Effector CD4-positive, alpha-beta T cell (primary cell): ENCODE results near the gene NRAS.
"Not testable (repeated sequence)": the region's sequence is repeated elsewhere in the genome, so short reads cannot be mapped to it uniquely, and the experiment has no call there.

Experiments used
- DNase-seq: peaks from one replicate; pipeline ENCODE4 v3.0.0-alpha.2; 2020
- total RNA-seq: gene quantifications from one replicate; lab custom pipeline; 2026; lab: John Stamatoyannopoulos, UW

Gene NRAS
- 93.2 reads per million, percentile 81 among the genes with 10 or more reads in this experiment for total RNA-seq

DNA sequence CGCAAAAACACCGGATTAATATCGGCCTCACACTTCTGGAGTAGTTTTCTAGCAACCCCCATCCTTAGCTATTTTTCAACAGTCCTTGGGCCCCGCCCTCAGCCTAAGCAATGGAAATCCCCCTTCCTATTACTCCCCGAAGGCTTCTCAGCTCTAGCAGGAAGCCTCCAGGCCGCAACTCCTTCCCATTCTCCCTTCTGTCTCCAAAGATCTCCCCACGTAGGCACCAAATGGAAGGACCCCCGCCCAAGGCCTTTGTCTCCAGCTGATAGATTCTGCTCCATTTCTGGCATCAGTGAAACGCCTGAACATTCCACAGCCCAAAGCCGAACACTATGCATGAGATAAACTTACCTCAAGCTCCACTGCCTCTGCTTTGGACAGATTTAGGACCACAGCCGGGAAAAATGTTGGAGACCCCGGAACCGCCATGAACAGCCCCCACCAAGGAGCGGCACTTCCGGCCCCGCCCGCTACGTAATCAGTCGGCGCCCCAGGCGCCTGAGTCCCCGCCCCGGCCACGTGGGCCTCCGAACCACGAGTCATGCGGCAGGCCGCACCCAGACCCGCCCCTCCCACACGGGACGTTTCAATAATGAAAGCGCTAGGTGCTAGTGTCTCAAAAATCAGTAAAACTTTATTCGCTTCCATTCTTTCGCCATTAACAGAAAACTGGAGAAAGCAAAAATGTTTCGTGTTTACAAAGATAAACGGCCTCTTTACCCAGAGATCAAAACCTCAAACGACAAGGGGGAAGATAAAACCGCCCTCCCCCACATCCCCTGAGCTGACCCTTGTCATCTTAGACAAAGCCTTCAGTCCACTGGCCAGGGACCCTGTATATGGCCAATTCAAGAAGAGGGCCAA is at the start of gene NRAS:
TSS of gene NRAS (minus strand) at position 468 of the 867 bp plus-strand sequence. CDS start 611 bp downstream, outside the sequence.
- DNase-seq, result peak; percentile 95

DNA sequence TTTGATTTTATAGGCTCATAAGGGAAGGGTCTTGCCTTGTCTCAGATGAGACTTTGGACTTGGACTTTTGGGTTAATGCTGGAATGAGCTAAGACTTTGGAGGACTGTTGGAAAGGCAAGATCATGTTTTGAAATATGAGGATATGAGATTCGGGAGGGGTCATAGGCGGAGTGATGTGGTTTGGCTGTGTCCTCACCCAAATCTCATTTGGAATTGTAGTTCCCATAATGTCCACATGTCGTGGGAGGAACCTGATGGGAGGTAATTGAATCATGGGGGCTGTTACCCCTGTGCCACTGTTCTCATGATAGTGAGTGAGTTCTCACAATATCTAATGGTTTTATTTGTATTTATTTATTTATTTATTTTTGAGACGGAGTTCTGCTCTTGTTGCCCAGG is 48.1 kb upstream of the NRAS start:
- no peak for DNase-seq

DNA sequence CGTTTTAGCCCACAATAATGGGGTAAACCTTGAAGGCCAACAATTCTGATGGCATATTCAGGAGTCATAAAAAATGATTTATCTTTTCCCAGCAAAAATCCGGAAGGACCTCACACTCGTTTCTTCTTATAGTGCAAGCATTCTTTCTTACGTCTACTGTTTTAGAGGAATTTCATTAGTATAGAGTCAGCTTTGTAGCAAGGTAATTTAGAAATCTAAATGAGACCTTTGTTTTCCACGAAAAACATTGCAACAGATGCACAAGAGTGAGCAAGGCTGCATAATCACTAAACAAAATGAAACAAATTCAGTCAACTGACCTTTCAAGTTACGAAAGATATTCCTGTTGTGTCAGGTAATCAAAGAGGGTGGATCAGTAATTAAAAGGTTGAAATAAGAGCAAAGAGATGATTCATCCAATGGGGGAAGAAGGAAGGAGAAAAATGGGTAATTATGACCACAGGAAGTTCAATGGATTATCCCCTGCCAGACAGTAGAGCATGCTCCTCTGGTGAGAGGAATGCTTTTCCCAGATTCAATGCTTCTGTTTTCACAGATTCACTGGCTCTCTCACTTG is 41.8 kb upstream of the NRAS start:
- DNase-seq, result no peak

DNA sequence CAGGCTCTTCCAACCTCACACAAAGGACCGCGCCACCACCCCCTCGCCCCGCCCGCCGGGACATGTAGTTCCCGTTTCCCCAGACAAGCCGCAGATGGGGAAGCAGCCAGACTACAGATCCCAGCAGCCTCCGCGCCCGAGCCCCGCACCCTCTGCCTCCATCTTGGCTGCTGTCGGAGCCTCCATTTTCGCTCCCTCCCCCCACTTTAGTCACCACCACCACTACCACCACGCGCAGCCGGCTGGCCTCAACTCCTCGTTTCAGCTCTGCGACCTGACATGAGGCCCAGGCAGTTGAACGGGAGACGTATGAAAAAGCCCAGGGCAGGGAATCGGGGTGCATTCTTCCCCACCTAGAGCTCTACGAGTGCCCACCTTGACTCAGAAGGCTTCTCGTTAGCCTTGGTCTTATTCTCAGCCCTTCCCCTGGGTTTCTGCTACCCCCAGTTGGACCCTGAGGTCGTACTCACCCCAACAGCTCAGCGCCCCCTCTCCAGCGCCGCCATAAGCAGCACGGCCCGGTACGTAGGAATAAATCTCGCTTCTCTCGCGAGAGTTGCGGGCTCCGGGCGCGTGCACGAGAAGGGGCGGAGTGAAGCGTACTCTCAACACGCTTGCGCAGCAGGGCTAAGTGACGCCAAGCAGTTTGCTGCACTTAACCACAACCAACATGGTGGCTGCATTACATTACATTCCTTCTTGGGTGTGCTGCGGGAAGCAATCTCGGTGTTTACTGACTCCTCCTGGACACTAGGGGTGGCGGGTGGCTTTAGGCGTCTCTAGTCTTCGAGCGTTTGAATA is 41.1 kb upstream of the NRAS start, which contains the start of gene CSDE1:
TSS of gene CSDE1 (minus strand) at position 530 of the 801 bp plus-strand sequence. CDS start 18,094 bp downstream, outside the sequence.
- DNase-seq, result peak; percentile 97

DNA sequence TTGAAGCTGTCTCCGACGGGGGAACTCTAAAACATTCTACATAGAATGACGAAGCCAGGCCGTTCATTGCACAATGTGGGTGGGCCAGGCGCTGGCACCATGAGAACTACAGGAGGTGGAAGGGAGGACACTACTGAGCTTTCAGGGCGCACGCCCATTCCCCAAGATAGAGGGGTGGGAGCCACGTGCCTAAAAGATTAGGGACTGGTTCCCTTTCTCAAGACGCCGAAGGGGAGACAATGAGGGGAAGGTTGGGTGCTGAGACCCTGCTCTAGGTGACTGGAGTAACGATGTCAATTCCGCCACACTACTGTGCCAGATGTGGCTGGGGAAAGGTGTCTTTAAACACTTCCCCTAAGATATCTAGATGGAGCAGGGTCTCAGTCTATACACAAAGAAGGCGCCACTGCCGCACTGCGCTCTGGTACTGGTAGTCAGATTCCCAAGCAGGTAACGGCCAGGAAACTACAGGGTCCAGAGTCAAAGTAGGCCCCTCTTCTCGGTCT is 40.4 kb upstream of the NRAS start:
- no peak for DNase-seq

DNA sequence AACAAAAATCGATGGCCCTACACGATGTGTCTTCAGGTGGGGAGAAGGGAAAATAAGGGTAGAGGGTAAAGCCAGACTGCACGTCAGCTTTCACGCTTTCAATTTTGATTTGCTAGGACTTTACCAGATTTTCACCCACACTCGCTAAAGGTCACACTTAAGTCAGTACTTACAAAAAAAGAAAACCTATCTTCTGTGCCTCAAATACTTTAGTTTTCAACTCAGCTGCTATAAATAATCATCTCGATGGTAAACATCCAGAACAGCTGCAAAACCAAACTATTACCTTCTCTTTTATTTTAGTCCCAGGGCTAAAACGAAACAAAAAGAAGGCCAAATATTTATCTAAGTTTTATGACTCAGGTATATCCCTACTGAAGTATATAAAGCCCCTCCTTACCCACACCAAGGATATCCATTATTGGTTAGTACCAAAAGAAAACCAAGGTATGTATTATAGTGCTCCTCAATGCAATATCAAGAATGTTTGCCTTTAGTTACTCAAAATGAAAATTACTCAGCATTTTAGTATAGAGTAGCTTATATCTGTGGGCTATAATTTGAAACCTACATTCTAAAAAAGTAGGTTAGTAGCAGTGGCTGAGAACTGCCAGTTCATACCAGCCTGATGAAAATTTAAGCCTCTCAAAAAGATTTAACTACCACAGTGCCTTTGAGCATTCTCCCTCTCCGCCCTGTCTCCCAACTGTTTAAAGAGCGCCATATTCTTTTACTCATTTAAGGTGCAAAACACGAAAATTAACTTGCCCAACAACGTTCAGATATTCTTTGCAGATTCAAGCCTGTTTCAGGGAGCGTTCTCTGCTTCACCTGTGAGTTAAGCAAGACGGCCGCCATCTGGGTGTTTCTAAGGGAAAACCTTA is 39.7 kb upstream of the NRAS start:
- DNase-seq, result no peak

DNA sequence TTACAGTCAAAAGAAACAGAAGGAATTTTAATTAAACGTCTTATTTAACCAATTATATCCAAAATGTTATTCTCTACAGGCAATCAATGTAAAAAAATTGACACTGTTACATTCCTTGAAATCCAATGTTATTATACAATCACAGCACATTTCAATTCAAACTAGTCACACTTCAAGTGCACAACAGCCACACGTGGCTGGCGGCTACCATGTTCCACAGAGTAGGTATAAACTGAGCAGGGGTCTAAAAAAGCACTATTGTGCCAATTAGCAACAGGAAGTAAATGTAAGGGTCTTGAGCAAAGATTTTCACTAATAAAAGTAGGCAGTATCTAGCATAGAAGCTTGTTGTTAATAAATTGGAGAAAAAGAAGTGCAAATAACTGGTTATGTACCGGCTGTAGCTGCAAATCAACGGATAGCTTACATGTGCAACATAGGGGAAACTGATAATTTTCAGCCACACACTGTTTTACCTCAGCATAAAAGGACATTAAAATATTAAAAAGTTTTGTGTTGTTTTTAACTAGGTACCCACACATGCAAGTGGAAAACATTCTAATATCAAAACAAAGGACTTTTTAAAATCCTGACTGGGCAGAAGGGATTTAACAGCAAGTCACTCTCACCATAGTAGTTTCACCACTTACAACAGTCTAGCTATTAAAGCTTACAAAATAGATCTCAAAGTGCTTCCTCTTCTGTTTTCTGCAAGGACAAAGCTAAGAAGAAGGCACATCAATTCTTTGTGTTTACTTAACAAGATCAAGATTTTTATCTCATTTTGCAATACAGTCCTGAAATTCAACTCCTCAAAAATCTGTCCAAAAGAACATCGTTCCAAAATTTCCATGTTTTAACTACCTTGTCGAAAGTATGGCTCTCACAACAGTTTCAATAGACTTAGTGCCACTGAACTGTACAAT is 38.7 kb upstream of the NRAS start:
- no peak for DNase-seq

DNA sequence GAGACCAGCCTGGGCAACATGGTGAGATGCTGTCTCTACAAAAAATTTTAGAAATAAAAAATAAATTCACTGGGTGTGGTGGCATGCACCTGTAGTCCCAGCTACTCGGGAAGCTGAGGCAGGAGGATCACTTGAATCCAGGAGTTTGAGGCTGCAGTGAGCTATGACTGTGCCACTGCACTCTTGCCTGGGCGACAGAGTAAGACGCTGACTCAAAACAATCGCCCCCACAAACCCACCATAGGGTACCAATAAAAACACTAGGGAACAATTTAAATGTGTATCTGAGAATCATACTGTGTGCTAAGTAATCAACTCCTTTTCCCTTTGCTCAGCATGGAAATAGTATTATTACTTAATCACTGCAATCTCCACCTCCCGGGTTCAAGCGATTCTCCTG is 37.1 kb upstream of the NRAS start:
- not testable (repeated sequence) for DNase-seq

DNA sequence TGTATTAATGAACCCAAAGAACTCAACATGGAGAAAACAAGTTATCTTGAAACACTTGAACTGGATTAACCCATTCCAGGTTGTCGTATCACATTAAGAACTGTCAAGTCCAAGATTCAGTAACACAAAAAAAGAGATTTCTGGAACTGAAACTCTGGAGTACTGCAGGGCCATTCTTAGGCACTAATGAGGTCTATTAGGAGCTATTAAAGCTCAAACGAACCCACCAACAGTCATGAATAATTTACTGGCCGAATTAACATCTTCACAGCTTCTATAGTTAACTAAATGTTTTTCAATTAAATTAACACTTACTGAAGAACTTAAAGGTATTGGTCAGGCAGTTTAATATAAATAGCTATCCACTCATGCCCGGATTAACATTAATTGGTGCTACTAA is 36.6 kb upstream of the NRAS start:
- DNase-seq, result no peak

DNA sequence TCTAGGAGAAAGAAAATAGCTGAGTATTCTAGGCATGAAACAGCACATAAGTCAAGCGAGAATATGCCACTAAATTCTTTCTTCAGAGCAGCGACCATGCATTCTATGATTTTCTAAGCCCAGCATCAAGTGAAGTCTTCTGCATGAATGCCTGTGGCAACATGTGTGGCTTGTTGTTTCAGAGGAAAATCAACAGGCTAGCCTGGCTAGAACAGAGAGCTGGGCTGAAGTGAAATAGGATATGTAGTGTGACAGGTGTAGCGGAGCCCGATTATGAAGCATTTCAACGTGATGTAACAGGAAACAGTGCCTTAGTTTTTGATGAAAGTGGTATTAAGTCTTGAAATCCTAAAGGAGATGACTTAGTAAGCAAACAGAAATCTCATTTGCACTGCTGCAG is 34.2 kb upstream of the NRAS start:
- no peak for DNase-seq

DNA sequence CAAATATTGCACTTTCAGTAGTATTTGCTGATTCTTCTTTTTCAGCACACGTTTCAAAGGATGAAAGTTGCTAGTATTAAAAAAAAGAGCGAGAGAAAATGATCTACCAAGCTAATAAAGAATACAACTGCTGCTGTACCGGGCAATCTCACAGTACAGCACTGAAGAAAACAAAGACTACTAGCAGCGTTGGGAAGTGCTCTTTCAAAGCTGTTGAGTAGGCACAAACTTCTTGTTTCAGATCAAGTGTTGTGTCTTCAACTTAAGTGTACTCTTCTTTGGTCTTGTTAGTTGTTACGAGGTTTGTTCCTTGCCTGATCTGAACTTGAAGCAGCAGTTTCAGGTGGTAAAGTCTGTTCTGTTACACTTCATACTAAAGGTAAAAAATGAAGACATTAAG is 33.3 kb upstream of the NRAS start:
- DNase-seq, result no peak

DNA sequence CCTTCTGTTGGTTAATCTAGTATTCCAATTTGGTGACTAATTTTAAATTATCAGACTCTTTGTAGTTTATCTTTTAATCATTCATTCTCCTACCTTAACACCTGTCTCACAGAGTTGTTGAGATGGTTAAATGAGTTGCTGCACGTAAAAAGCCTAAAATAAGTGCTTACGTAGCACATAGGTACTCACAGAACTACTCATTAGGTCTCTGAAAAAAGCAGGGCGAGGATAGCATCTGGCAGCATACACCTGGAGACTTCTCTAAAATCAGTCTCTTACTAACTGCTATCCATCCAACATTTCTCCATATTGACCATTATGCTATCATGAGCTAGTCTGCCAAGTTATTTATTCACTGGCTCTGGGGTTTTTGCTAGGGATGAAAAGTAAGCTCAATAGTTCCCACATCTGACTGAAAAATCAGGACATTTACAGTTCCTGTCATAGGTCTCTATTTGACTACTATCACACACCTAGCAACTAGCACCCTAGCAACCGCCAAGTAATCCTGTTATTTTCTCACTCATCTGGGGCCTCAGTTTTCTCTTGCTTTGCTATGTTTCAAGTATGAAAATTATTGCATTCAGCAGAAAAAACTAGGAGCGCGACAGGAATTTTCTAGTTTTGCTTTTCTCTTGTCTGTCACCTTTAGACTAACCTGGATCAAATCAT is 30.0 kb upstream of the NRAS start:
- DNase-seq, result no peak

DNA sequence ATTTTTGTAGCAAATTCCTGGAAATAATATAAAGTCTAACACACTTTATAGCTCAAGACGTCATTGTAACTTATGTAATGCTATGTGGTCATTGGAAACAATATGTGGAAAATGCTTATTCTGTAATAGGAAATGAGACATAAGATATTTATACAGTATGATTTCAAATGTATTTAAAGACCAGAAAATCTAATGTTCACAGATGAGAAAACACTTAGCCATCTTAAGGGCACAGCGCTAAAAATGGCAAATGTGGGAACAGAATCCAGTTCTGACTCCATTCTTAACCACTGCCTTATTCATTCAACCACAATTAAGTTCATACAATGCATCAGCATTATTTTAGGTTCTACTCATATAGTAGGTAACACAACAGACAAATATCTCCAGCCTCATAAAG is 28.7 kb upstream of the NRAS start:
- no peak for DNase-seq

DNA sequence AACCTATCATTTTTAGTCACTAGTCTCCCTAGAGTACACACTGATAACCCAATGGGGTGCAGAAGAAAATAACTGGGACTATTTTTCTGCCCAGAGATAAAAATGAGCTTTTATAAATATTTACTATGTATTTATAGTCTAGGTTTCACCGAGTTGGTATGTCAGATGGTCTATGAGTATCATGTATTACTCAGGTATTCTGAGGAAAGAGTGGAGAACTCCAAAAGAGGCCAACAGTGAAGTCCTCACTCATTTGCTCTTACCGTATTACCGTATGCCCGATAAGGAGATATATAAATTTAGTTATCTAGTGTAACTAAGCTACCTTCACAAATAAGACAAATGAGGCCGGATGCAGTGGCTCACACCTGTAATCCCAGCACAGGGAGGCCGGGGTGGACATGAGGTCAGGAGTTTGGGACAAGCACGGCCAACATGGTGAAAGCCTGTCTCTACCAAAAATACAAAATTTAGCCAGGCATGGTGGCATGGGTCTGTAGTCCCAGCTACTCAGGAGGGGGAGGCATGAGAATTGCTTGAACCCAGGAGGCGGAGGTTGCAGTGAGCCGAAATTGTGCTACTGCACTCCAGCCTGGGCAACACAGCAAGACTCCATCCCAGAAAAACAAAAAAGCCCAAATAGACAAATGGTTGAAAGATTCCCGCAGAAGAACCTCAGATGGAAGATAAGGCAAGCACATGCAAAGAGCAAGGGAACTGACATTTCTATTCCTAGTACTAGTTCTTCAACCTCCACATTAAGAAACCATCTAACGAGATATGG is 25.6 kb upstream of the NRAS start:
- no peak for DNase-seq

DNA sequence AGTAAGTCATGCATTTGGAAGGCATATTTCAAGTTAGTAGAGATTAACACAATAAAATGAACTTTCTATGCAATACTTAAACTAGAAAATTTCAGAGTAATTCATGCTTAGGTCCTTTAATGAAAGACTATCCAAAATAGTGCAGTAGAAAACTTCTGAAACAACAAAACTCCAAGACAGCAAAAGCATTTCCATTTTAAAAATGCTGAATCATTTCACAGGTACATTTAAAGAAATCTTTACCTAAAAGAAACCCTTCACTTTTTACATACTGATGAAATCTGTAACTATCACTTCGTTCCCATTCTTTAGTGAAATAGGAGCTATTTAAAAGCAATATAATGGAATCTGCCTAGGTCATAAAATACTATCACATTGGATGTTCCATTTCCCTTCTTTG is 23.8 kb upstream of the NRAS start:
- no peak for DNase-seq

DNA sequence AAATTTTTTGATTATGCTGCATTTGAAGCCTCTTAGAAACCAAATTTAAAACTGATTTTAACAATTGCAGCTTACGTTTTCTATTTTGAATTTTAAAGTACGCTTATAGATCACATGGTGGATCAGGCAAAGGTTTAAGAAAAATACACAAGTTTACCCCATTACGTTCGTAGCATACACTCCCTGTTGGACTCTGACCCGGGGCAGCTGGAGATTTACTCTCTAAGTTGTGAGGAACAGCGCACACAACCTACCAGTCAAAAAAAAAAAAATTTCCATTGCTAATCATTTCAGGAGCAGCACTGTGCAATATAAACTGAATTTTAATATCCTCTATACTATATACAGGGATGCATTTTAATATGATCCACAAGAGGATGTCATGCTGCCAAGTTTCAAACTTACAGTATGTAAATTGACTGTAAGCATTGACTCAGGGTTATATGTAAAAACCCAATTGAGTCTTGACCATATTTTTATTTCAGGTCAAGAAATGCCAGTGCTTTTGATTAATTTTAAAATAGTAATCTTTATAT is 20.8 kb upstream of the NRAS start:
- no peak for DNase-seq

DNA sequence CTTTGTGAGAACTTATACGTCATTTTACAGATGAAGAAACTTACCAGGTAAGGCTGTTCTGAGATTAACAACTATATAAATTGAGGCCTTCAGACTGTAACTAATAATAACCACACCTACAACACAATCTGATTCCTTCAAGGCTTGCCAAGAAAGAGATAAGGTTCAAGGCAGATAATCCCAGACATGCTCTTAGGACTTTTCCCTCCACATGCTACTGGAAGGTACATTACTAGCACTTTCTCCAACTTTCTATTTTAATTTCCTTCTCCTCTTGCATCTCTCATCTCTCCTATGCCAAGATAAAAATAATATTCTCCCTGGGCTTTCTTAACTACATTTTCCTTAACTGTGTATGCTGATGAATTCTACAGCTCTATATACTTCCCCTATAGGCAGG is 18.9 kb upstream of the NRAS start:
- DNase-seq, result no peak

DNA sequence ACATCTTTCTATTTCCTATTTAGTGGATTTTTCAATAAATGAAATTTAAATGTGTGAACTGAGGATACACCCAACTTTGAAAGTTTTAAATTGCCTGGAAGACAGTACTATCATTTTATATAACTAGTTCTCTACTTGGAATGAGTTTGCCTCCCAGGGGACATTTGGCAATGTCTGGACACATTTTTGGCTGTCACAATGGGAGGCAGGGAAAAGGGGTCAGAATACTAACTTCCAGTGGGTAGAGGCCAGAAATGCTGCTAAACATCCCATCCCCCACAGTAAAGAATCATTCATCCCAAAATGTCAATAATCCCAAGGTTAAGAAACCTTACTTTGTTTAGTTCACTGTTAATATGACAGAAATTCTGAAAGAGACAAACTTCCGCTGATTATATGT is 13.2 kb upstream of the NRAS start:
- DNase-seq, result no peak

DNA sequence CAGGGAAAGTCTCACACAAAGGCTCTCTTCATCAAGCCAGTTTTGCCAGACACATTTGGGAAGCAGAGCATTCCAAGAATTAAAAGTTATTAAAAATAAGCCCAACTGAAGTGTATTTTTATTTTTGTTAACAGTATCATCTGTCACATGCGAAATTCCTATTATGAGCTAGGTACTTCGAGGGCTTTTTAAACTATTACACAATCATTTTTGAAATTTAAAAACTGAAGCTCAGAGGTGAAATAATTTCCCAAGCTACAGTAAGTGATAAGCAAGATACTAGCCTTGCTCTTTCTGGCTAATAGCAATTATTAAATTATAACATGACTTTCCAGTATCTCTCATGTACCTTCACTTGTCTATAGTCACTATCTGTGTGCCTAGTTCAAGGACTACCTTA is 12.0 kb upstream of the NRAS start:
- no peak for DNase-seq
